GM18508 (cell line): ENCODE results near the gene GOLGA8S.
"Not testable (repeated sequence)": the region's sequence is repeated elsewhere in the genome, so short reads cannot be mapped to it uniquely, and the experiment has no call there.

Experiments
- ATAC-seq: cut with Tn5 transposase; IDR thresholded peaks from one replicate; pipeline ENCODE4 v1.9.1; 2021; ENCODE audit warnings: moderate number of reproducible peaks; ENCODE audit not compliant: insufficient read depth, unreplicated experiment

The GOLGA8S gene

GRCh38 chr15:23354448-23354847 lies at the start of gene GOLGA8S:
Gene GOLGA8S, plus strand, starts transcription at chr15:23354748. Its CDS starts 62 bp downstream, at chr15:23354810.
- ATAC-seq: not testable (repeated sequence)

GRCh38 chr15:23304805-23305204 lies 49.7 kb upstream of the GOLGA8S start:
- ATAC-seq: not testable (repeated sequence)

GRCh38 chr15:23305921-23306320 lies 48.6 kb upstream of the GOLGA8S start:
- ATAC-seq: not testable (repeated sequence)

GRCh38 chr15:23311233-23311632 lies 43.3 kb upstream of the GOLGA8S start:
- ATAC-seq: not testable (repeated sequence)

GRCh38 chr15:23334096-23334495 lies 20.5 kb upstream of the GOLGA8S start, which contains the start of gene GOLGA6L26:
Gene GOLGA6L26, minus strand, starts transcription at chr15:23334196. Its CDS starts 61 bp downstream, at chr15:23334135.
- not testable (repeated sequence) for ATAC-seq

GRCh38 chr15:23362622-23363021 lies 8.1 kb downstream of the GOLGA8S start:
- not testable (repeated sequence) for ATAC-seq

- ATAC-seq: not testable (repeated sequence)
These were observed 9.7 kb downstream of the GOLGA8S start for GRCh38 chr15:23364261-23364660.

GRCh38 chr15:23370578-23370977 lies 16.0 kb downstream of the GOLGA8S start:
- ATAC-seq: no peak

GRCh38 chr15:23371134-23371533 lies 16.6 kb downstream of the GOLGA8S start:
- not testable (repeated sequence) for ATAC-seq

- not testable (repeated sequence) for ATAC-seq
These were observed 17.3 kb downstream of the GOLGA8S start for GRCh38 chr15:23371868-23372267.

- ATAC-seq: no peak
These were observed 17.7 kb downstream of the GOLGA8S start for GRCh38 chr15:23372284-23372683.

GRCh38 chr15:23372891-23373600 lies 18.5 kb downstream of the GOLGA8S start:
- not testable (repeated sequence) for ATAC-seq

GRCh38 chr15:23374226-23374625 lies 19.7 kb downstream of the GOLGA8S start:
- ATAC-seq: not testable (repeated sequence)

GRCh38 chr15:23378946-23379345 lies 24.4 kb downstream of the GOLGA8S start:
- ATAC-seq: not testable (repeated sequence)

GRCh38 chr15:23380700-23381099 lies 26.2 kb downstream of the GOLGA8S start:
- ATAC-seq: not testable (repeated sequence)

- ATAC-seq: not testable (repeated sequence)
These were observed 26.6 kb downstream of the GOLGA8S start for GRCh38 chr15:23381192-23381591.

- ATAC-seq: no peak
These were observed 29.8 kb downstream of the GOLGA8S start for GRCh38 chr15:23384371-23384770.

- ATAC-seq: no peak
These were observed 31.4 kb downstream of the GOLGA8S start for GRCh38 chr15:23385886-23386430.

GRCh38 chr15:23387621-23388190 lies 33.2 kb downstream of the GOLGA8S start:
- no peak for ATAC-seq

- ATAC-seq: no peak
These were observed 40.6 kb downstream of the GOLGA8S start for GRCh38 chr15:23395030-23395692.

- ATAC-seq: no peak
These were observed 41.3 kb downstream of the GOLGA8S start for GRCh38 chr15:23395832-23396231.
